HCT116 (cell line): ENCODE measurements around the gene TIMM13. TPM values are rescaled to one million over a fixed set of nuclear protein-coding genes. Genes with fewer than 3 reads are reported as not detected.

ENCODE experiments used
- ATAC-seq: fragments of 200-7000 bp; cut with Tn5 transposase; 2 replicates; pipeline ENCODE4 v1.9.1; 2020; ENCODE audit warnings: mild to moderate bottlenecking, moderate library complexity
- BruUV-seq: library from RNA; stranded (reverse); fragments of 400-500 nt; replicated peaks from 2 replicates; lab custom pipeline; 2021; lab: Mats Ljungman, UMichigan
- CTCF ChIA-PET: fragments of 300-600 bp; sonication (Branson Sonifier 250); formaldehyde crosslinking; loops from one replicate; lab custom pipeline; 2021; ENCODE audit warnings: antibody characterized with exemption; lab: Charles Lee
- POLR2A ChIA-PET: fragments of 300-600, 350-600 bp; sonication (Branson Sonifier 250); formaldehyde crosslinking; loops from one replicate; lab custom pipeline; 2021; ENCODE audit warnings: antibody characterized with exemption; lab: Charles Lee
- RAD21 ChIA-PET, 2 experiments: fragments of 300-600 bp; sonication (Branson Sonifier 250); formaldehyde crosslinking; loops; one replicate each; lab custom pipeline; 2023; ENCODE audit warnings: low total read pairs in 2 of 2; ENCODE audit not compliant: uncharacterized antibody in 2 of 2, unreplicated experiment in 2 of 2, low non-redundant PET in 1 of 2; lab: Charles Lee
- DNase-seq: peaks from one replicate; pipeline ENCODE4 v3.0.0-alpha.2; 2010; ENCODE audit warnings: low read depth, low spot score
- H2AFZ ChIP-seq: fragments of 200-600 bp; shearing (Covaris generic), sonication (generic); 2 replicates; pipeline ENCODE4 v1.6.1; 2017; ENCODE audit warnings: low read depth, mixed run types, mixed read lengths, antibody characterized with exemption, low read length; ENCODE audit not compliant: poor library complexity, severe bottlenecking
- H3K27ac ChIP-seq: 2 replicates; pipeline ENCODE4 v1.5.1; 2012; ENCODE audit warnings: low read depth, low read length
- H3K27me3 ChIP-seq: fragments of 200-600 bp; sonication (generic); 2 replicates; pipeline ENCODE4 v1.6.1; 2016; ENCODE audit warnings: mixed run types, low read length, mixed read lengths; ENCODE audit not compliant: insufficient read depth
- H3K36me3 ChIP-seq, 2 experiments: fragments of 200-500 bp in 1 of 2; fragments of 200-600 bp in 1 of 2; sonication (Bioruptor generic) in 1 of 2; sonication (generic) in 1 of 2; 2 replicates each; pipeline versions ENCODE4 v1.5.1 to v1.6.1; 2014 to 2016; ENCODE audit warnings: low read length in 2 of 2, inconsistent platforms in 1 of 2, mixed read lengths in 1 of 2, mixed run types in 1 of 2; ENCODE audit not compliant: insufficient read depth in 2 of 2, control insufficient read depth in 1 of 2
- H3K4me1 ChIP-seq, 2 experiments: fragments of 200-600 bp in 1 of 2; sonication (generic) in 1 of 2; 2 replicates each; pipeline versions ENCODE4 v1.5.1 to v1.6.1; 2012 to 2017; ENCODE audit warnings: low read length in 2 of 2, inconsistent platforms in 1 of 2, mild to moderate bottlenecking in 1 of 2, mixed read lengths in 1 of 2, mixed run types in 1 of 2, moderate library complexity in 1 of 2; ENCODE audit not compliant: insufficient read depth in 2 of 2, control insufficient read depth in 1 of 2
- H3K4me2 ChIP-seq: fragments of 200-600 bp; sonication (generic); 2 replicates; pipeline ENCODE4 v1.6.1; 2017; ENCODE audit warnings: mixed run types, low read length, mixed read lengths
- H3K4me3 ChIP-seq, 2 experiments: fragments of 200-600 bp in 1 of 2; sonication (generic) in 1 of 2; replicated peaks in 1 of 2; 2 replicates each; pipeline ENCODE4 v1.5.1; 2011 to 2016; ENCODE audit warnings: low read length in 2 of 2, control low read depth in 1 of 2, low read depth in 1 of 2, mild to moderate bottlenecking in 1 of 2, mixed read lengths in 1 of 2, mixed run types in 1 of 2
- H3K79me2 ChIP-seq: fragments of 200-600 bp; sonication (generic); 2 replicates; pipeline ENCODE4 v1.6.1; 2017; ENCODE audit warnings: mild to moderate bottlenecking, mixed run types, low read length, moderate library complexity, mixed read lengths; ENCODE audit not compliant: insufficient read depth
- H3K9ac ChIP-seq: fragments of 200-600 bp; sonication (generic); 2 replicates; pipeline ENCODE4 v1.6.1; 2016; ENCODE audit warnings: low read length, mixed read lengths
- H3K9me2 ChIP-seq: fragments of 200-600 bp; sonication (generic), shearing (Covaris generic); 2 replicates; pipeline ENCODE4 v1.6.1; 2017; ENCODE audit warnings: mixed run types, mild to moderate bottlenecking, moderate library complexity; ENCODE audit not compliant: insufficient read depth
- H3K9me3 ChIP-seq, 2 experiments: fragments of 200-500 bp in 1 of 2; fragments of 200-600 bp in 1 of 2; sonication (Bioruptor generic) in 1 of 2; sonication (generic) in 1 of 2; 2 replicates each; pipeline ENCODE4 v1.6.1; 2014 to 2017; ENCODE audit warnings: low read length in 2 of 2, mixed read lengths in 2 of 2, inconsistent platforms in 1 of 2, low read depth in 1 of 2, mild to moderate bottlenecking in 1 of 2, mixed run types in 1 of 2, moderate library complexity in 1 of 2; ENCODE audit not compliant: control insufficient read depth in 1 of 2, insufficient read depth in 1 of 2
- H4K20me1 ChIP-seq: fragments of 200-600 bp; sonication (generic), shearing (Covaris generic); 2 replicates; pipeline ENCODE4 v1.6.1; 2017; ENCODE audit warnings: mixed run types, mild to moderate bottlenecking, moderate library complexity; ENCODE audit not compliant: insufficient read depth
- ATF3 ChIP-seq: IDR thresholded peaks from 2 replicates; pipeline ENCODE4 v1.6.1; 2012
- CTCF ChIP-seq, 3 experiments: fragments of 200-600 bp in 1 of 3; sonication (generic) in 1 of 3; IDR thresholded peaks in 2 of 3; conservative IDR thresholded peaks in 1 of 3; 2 replicates each; pipeline ENCODE4 v1.5.1; 2012 to 2017; ENCODE audit warnings: low read depth in 2 of 3, low read length in 2 of 3, antibody characterized with exemption in 1 of 3, borderline replicate concordance in 1 of 3, control low read depth in 1 of 3, mild to moderate bottlenecking in 1 of 3, mixed read lengths in 1 of 3, mixed run types in 1 of 3, moderate library complexity in 1 of 3; ENCODE audit not compliant: insufficient read depth in 1 of 3
- EGR1 ChIP-seq: IDR thresholded peaks from 2 replicates; pipeline ENCODE4 v1.6.1; 2012; ENCODE audit warnings: low read depth
- EZH2 ChIP-seq: fragments of 200-600 bp; sonication (generic); IDR thresholded peaks from 2 replicates; pipeline ENCODE4 v1.6.1; 2017; ENCODE audit warnings: antibody characterized with exemption, mixed run types
- EZH2phosphoT487 ChIP-seq: fragments of 200-600 bp; IDR thresholded peaks from 2 replicates; pipeline ENCODE4 v1.6.1; 2018; ENCODE audit warnings: antibody characterized with exemption, borderline replicate concordance
- FOSL1 ChIP-seq: IDR thresholded peaks from 2 replicates; pipeline ENCODE4 v1.6.1; 2012; ENCODE audit warnings: low read depth
- JUND ChIP-seq: IDR thresholded peaks from 2 replicates; pipeline ENCODE4 v1.6.1; 2012
- MAX ChIP-seq: IDR thresholded peaks from 2 replicates; pipeline ENCODE4 v1.6.1; 2012
- POLR2A ChIP-seq: IDR thresholded peaks from 2 replicates; pipeline ENCODE4 v1.7.0; 2011; ENCODE audit warnings: borderline replicate concordance; ENCODE audit not compliant: insufficient read depth, insufficient read length; ENCODE audit errors: extremely low read depth
- POLR2AphosphoS5 ChIP-seq: IDR thresholded peaks from 2 replicates; pipeline ENCODE4 v1.6.1; 2011; ENCODE audit warnings: mild to moderate bottlenecking, low read depth, low read length, moderate library complexity
- REST ChIP-seq: IDR thresholded peaks from 2 replicates; pipeline ENCODE4 v1.6.1; 2012; ENCODE audit warnings: low read depth
- SP1 ChIP-seq: IDR thresholded peaks from 2 replicates; pipeline ENCODE4 v1.6.1; 2012; ENCODE audit warnings: low read depth
- SRF ChIP-seq: IDR thresholded peaks from 2 replicates; pipeline ENCODE4 v1.6.1; 2012; ENCODE audit warnings: low read depth
- TCF7L2 ChIP-seq: IDR thresholded peaks from 2 replicates; pipeline ENCODE4 v1.7.0; 2011; ENCODE audit warnings: borderline replicate concordance, inconsistent platforms; ENCODE audit not compliant: insufficient read depth, insufficient read length; ENCODE audit errors: extremely low read depth
- YY1 ChIP-seq: IDR thresholded peaks from 2 replicates; pipeline ENCODE4 v1.6.1; 2011; ENCODE audit warnings: low read length, low read depth, moderate library complexity, mild to moderate bottlenecking; ENCODE audit not compliant: insufficient replicate concordance; ENCODE audit errors: extremely low read depth
- ZBTB33 ChIP-seq: IDR thresholded peaks from 2 replicates; pipeline ENCODE4 v1.6.1; 2011; ENCODE audit warnings: mild to moderate bottlenecking, low read length, moderate library complexity; ENCODE audit not compliant: insufficient replicate concordance; ENCODE audit errors: extremely low read depth
- ZFX ChIP-seq: fragments of 450-650 bp; IDR thresholded peaks from 2 replicates; pipeline ENCODE4 v1.6.1; 2017
- intact Hi-C: fragments of 100-400 bp; cut with micrococcal nuclease; formaldehyde crosslinking; loops from 2 replicates; pipeline ENCODE4 v1.10.0; 2022
- total RNA-seq: library from RNA; stranded (reverse); gene quantifications from one replicate; pipeline ENCODE4 v1.2.1, GENCODE V29; 2021; ENCODE audit not compliant: unreplicated experiment

The TIMM13 gene
- total RNA-seq, 1 experiment from 2014 or later, result 151 TPM

GRCh38 chr19:2408247-2408646 is 19.1 kb downstream of the TIMM13 start:
- DNase-seq (no peak), ATAC-seq (no peak)
- CTCF ChIA-PET, result no interaction called here
- Histone ChIP-seq H3K79me2 (no peaks in the 10 kb centered on the region), H3K4me1 (peaks cover 0 to 1% of the 10 kb centered on the region in 2 experiments; a peak in 1 of 4 replicates), H3K4me2 (no peak overlapping the region), H4K20me1 (no peaks in the 10 kb centered on the region), H3K36me3 (no peaks in the 10 kb centered on the region), H3K27ac (no peak overlapping the region), H3K9ac (no peak overlapping the region), H3K4me3 (no peak overlapping the region), H3K9me2 (no peaks in the 10 kb centered on the region), H3K27me3 (no peaks in the 10 kb centered on the region), H2AFZ (no peak overlapping the region), H3K9me3 (no peaks in the 10 kb centered on the region)
- no TSS peak for BruUV-seq
- RAD21 ChIA-PET, result no interaction called here
- TF ChIP-seq POLR2A (no peak), YY1 (no peak), JUND (no peak), POLR2AphosphoS5 (no peak), EGR1 (no peak), ATF3 (no peak), CTCF (IDR thresholded peaks at IDR 0.05 in 2 of 3, conservative IDR thresholded peaks at IDR 0.05 in 1 of 3; ENCODE audit: borderline replicate concordance in 1 of 3, insufficient read depth in 1 of 3, low read depth in 2 of 3, low read length in 2 of 3) (no peak), FOSL1 (no peak), TCF7L2 (no peak), EZH2 (no peak), SRF (no peak), ZFX (no peak), ZBTB33 (no peak), REST (no peak), EZH2phosphoT487 (no peak), SP1 (no peak), MAX (no peak)
- POLR2A ChIA-PET, result no interaction called here
- intact Hi-C loops, result no loop called here
